AG04450 (cell line): ENCODE data around the gene SEPTIN14. TPM values are rescaled to one million over a fixed set of nuclear protein-coding genes. Genes with fewer than 3 reads are reported as not detected.
"Not testable (repeated sequence)": the region's sequence is repeated elsewhere in the genome, so short reads cannot be mapped to it uniquely, and the experiment has no call there.

ENCODE experiments used
- CTCF ChIA-PET: fragments of 300-600, 350-600 bp; formaldehyde crosslinking; extraction: SDS; loops from one replicate; lab custom pipeline; 2022; ENCODE audit warnings: antibody characterized with exemption, inconsistent platforms; lab: Charles Lee
- POLR2A ChIA-PET: fragments of 350-600 bp; formaldehyde crosslinking; extraction: SDS; loops from one replicate; lab custom pipeline; 2021; ENCODE audit warnings: antibody characterized with exemption, inconsistent platforms; lab: Yijun Ruan, JAX
- DNase-seq: peaks from one replicate; pipeline ENCODE4 v3.0.0-alpha.2; 2011; ENCODE audit warnings: low read depth, low spot score
- H3K27ac ChIP-seq: one replicate; pipeline ENCODE4 v1.5.1; 2012; ENCODE audit warnings: low read depth, low read length, control low read depth
- H3K27me3 ChIP-seq: one replicate; pipeline ENCODE4 v1.6.0; 2012; ENCODE audit warnings: low read length; ENCODE audit not compliant: control insufficient read depth, insufficient read depth
- H3K4me3 ChIP-seq: 2 replicates; pipeline ENCODE4 v1.5.1; 2011; ENCODE audit warnings: mild to moderate bottlenecking, low read depth, low read length, control low read depth
- H3K9me3 ChIP-seq: 2 replicates; pipeline ENCODE4 v1.5.1; 2012; ENCODE audit warnings: low read length; ENCODE audit not compliant: control insufficient read depth, insufficient read depth
- polyA plus RNA-seq: library from polyadenylated mRNA; depleted of rRNA; stranded (reverse); fragments of >200 nt; gene quantifications from 2 replicates; pipeline ENCODE4 v1.2.3, GENCODE V29; 2011
- TF ChIP-seq, protein P1 (sequence below): IDR thresholded peaks from 2 replicates; pipeline ENCODE4 v1.5.1; 2011; ENCODE audit warnings: low read depth, low read length, control low read depth, inconsistent platforms

SEPTIN14 gene
- polyA plus RNA-seq, 1 experiment, result not detected

DNA sequence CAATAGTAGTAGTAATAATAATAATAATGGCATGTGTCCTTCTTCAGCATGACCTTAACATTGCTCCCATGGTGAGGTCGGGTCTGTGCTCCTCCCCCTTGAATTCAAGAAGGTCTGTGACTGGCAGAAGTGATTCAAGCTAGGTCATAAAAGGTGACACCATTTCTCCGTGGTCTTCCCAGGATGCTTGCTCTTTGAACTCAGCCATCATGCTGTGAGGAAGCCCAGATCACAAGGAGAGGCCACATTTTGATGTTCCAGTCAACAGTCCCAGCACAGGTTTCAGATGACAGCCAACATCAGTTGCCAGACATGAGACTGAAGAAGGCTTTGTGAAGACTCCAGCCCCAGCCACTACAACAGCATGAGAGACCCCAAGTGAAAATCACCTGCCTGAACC, 83.9 kb downstream of the SEPTIN14 start:
- CTCF ChIA-PET, result no interaction called here
- H3K27ac ChIP-seq, result no peak overlapping the region
- H3K27me3 ChIP-seq, result no peaks in the 10 kb centered on the region
- POLR2A ChIA-PET, result no interaction called here
- no peaks in the 10 kb centered on the region for H3K9me3 ChIP-seq
- no peak overlapping the region for H3K4me3 ChIP-seq
- TF ChIP-seq, protein P1, sequence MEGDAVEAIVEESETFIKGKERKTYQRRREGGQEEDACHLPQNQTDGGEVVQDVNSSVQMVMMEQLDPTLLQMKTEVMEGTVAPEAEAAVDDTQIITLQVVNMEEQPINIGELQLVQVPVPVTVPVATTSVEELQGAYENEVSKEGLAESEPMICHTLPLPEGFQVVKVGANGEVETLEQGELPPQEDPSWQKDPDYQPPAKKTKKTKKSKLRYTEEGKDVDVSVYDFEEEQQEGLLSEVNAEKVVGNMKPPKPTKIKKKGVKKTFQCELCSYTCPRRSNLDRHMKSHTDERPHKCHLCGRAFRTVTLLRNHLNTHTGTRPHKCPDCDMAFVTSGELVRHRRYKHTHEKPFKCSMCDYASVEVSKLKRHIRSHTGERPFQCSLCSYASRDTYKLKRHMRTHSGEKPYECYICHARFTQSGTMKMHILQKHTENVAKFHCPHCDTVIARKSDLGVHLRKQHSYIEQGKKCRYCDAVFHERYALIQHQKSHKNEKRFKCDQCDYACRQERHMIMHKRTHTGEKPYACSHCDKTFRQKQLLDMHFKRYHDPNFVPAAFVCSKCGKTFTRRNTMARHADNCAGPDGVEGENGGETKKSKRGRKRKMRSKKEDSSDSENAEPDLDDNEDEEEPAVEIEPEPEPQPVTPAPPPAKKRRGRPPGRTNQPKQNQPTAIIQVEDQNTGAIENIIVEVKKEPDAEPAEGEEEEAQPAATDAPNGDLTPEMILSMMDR, result no peak
- no peak for DNase-seq

DNA sequence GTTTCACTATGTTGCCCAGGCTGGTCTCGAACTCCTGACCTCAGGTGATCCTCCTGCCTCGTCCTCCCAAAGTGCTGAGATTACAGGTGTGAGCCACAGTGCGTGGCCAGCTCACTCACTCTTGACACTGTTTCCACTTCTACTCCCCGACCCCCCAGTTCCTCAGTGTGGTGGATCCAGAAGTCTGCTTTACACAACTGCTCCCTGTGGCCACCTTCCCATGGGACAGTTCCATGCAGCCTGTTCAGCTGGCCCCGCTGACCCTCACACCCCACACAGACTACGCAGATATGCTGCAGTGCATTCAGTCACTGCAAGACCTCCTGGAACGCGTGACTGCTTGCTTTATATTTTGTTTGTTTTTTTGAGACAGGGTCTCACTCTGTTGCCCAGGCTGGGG, 86.4 kb downstream of the SEPTIN14 start:
- no peak overlapping the region for H3K27ac ChIP-seq
- no peaks in the 10 kb centered on the region for H3K9me3 ChIP-seq
- ChIA-PET POLR2A (no interaction called here), CTCF (no interaction called here)
- no peak for DNase-seq
- H3K4me3 ChIP-seq, result no peak overlapping the region
- no peaks in the 10 kb centered on the region for H3K27me3 ChIP-seq
- TF ChIP-seq, protein P1, result no peak

DNA sequence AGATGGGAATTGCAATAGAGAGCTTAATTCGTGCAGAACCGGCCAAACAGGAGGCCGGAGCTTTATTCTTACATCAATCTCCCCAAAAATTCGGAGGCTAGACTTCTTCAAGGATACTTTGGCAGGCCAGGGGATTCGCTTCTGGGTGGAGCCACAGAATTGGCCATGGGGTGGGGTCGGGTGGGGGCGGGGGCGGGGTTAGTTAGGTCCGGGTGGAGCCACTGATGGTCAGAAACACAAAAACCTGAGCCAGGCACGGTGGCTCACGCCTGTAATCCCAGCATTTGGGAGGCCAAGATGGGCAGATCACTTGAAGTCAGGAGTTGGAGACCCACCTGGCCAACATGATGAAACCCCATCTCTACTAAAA, 87.5 kb downstream of the SEPTIN14 start:
- ChIA-PET CTCF (interaction anchor here (1.2 kb wide), 1 partner anchor 189 kb away, joined by 3 read pairs; no protein-coding TSS in a partner anchor), POLR2A (no interaction called here)
- no peaks in the 10 kb centered on the region for H3K9me3 ChIP-seq
- no peaks in the 10 kb centered on the region for H3K27me3 ChIP-seq
- H3K27ac ChIP-seq, result no peak overlapping the region
- TF ChIP-seq, protein P1, result no peak
- no peak overlapping the region for H3K4me3 ChIP-seq
- DNase-seq, result no peak

DNA sequence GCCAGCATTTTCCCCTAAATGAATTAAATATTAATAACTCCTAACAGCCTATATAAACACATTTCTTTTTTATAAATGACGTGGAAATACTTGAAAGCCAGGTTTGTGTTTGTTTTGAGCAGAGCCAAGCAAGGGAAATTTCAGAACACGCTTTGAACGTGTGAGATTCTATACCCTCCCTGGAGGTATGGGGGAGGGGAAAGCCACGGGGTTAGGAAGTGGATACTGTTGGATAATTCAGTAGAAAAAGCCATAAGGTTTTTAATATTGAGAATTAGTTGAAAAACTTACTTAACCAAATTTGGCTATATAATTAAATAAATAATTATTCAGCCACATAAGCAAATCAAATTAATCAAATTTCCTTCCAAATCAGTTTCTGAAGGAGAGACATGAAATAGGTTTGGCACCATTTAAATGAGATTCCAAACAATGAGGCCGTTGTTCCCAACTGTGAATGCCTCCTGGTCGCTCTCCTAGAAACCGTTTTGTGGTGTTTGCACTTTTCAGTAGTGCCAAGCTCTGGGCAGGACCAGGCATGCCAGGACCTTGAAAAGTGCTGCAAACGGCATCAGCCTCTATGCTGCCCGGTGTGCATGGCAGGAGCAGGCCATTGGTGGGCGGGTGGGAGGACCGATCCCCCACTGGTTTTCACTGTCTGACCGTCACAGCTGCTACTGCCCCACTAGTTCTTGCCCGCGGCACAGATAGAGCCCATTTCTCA, 88.1 kb downstream of the SEPTIN14 start:
- DNase-seq, result no peak
- ChIA-PET POLR2A (no interaction called here), CTCF (interaction anchor here (0.6 to 1.2 kb wide), 2 partner anchors 189 to 303 kb away, joined by 3 to 5 read pairs; no protein-coding TSS in a partner anchor)
- no peaks in the 10 kb centered on the region for H3K9me3 ChIP-seq
- H3K4me3 ChIP-seq, result no peak overlapping the region
- TF ChIP-seq, protein P1, result no peak
- H3K27me3 ChIP-seq, result no peaks in the 10 kb centered on the region
- H3K27ac ChIP-seq, result no peak overlapping the region

DNA sequence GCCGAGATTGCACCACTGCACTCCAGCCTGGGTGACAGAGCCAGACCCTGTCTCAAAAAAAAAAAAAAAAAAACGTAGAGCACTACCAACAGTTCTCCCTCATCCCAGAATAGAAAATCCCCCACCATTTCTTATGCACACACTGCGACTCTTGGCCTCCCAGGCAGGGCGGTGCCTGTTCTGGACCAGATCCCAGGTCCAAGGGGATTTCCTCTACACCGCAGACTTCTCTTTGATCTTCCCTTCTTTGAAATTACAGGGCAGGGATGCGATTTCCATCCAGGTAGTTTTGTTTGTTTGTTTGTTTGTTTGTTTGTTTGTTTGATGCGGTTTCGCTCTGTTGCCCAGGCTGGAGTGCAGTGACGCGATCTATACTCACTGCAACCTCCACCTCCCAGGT, 91.8 kb downstream of the SEPTIN14 start:
- CTCF ChIA-PET, result no interaction called here
- Histone ChIP-seq H3K4me3 (no peak overlapping the region), H3K27me3 (no peaks in the 10 kb centered on the region), H3K27ac (no peak overlapping the region), H3K9me3 (no peaks in the 10 kb centered on the region)
- no peak for DNase-seq
- TF ChIP-seq, protein P1, result no peak
- POLR2A ChIA-PET, result no interaction called here

DNA sequence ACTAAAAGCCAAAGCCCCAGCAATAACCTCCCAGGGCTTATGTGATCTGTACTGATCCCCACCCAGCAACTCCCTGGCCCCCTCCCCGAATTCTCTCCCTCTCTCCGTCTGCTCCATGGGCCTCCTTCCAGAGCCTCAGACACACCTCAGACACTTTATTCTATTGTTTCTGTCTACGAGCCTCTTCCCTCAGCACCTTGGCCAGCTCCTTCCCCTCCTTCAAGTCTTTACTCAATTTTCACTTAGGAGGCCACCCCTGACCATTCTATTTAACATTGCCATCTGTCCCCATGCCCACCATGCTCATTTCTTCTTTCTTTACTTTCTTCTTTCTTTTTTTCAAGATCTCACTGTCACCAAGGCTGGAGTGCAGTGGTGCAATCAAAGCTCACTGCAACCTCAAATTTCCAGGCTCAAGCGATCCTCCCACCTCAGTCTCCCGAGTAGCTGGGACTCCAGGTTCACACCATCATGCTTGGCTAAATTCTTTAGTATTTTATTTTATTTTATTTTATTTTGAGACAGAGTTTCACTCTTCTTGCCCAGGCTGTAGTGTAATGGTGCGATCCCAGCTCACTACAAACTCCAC, 109.2 kb downstream of the SEPTIN14 start:
- POLR2A ChIA-PET, H3K4me3 ChIP-seq, H3K27ac ChIP-seq, DNase-seq, H3K27me3 ChIP-seq, H3K9me3 ChIP-seq: not testable (repeated sequence)
- CTCF ChIA-PET, result interaction anchor here (0.6 kb wide), 1 partner anchor 252 kb away, joined by 3 read pairs; no protein-coding TSS in a partner anchor

DNA sequence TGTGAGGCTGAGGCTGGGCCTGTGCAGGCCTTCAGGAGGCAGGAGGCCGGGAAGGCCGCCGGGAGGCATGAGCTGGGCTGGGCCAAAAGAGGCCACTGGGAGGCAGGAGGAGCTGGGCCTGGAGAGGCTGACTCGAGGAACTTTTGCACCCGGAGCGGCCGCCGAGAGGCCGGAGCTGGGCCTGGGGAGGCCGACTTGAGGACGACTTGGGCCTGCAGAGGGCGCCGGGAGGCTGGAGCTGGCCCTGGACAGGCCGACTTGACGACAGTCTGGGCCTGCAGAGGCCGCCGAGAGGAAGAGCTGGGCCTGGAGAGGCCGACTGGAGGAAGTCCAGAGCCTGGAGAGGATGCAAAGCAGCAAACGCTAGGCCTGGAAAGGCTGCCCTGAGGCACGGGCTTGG, 117.8 kb downstream of the SEPTIN14 start:
- CTCF ChIA-PET, POLR2A ChIA-PET, DNase-seq: not testable (repeated sequence)

More for the DNA sequence above, 117.8 kb downstream of the SEPTIN14 start:
- H3K4me3 ChIP-seq, H3K27ac ChIP-seq, H3K27me3 ChIP-seq, H3K9me3 ChIP-seq: not testable (repeated sequence)
